GM19043 (cell line): ENCODE data around the gene UFC1.

Source experiments
- ATAC-seq: cut with Tn5 transposase; IDR thresholded peaks from one replicate; pipeline ENCODE4 v1.9.1; 2021; ENCODE audit warnings: low read depth; ENCODE audit not compliant: unreplicated experiment

The UFC1 gene

GRCh38 chr1:161207173-161207572 is 53.4 kb downstream of the UFC1 start:
- ATAC-seq: no peak
